ENCODE measurements around the gene SPDEF.

The SPDEF gene

GRCh38 chr6:34597605-34598353 lies 41.6 kb upstream of the SPDEF start:
- no peak for DNase-seq (ENCODE audit: low spot score)
- H3K4me3 ChIP-seq, result no peak overlapping the region
- TF ChIP-seq, protein P1, sequence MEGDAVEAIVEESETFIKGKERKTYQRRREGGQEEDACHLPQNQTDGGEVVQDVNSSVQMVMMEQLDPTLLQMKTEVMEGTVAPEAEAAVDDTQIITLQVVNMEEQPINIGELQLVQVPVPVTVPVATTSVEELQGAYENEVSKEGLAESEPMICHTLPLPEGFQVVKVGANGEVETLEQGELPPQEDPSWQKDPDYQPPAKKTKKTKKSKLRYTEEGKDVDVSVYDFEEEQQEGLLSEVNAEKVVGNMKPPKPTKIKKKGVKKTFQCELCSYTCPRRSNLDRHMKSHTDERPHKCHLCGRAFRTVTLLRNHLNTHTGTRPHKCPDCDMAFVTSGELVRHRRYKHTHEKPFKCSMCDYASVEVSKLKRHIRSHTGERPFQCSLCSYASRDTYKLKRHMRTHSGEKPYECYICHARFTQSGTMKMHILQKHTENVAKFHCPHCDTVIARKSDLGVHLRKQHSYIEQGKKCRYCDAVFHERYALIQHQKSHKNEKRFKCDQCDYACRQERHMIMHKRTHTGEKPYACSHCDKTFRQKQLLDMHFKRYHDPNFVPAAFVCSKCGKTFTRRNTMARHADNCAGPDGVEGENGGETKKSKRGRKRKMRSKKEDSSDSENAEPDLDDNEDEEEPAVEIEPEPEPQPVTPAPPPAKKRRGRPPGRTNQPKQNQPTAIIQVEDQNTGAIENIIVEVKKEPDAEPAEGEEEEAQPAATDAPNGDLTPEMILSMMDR (IDR thresholded peaks at IDR 0.05), result no peak
- H3K27ac ChIP-seq, result peak overlapping the region; percentile 4 to 35

GRCh38 chr6:34596798-34597197 lies 40.7 kb upstream of the SPDEF start:
- H3K27ac ChIP-seq, result no peak overlapping the region
- no peak for DNase-seq (ENCODE audit: low spot score)
- H3K4me3 ChIP-seq, result no peak overlapping the region
- TF ChIP-seq, protein P1 (IDR thresholded peaks at IDR 0.05), result no peak

- H3K4me3 ChIP-seq, result no peak overlapping the region
- TF ChIP-seq, protein P1 (IDR thresholded peaks at IDR 0.05), result no peak
- no peak for DNase-seq (ENCODE audit: low spot score)
- no peak overlapping the region for H3K27ac ChIP-seq
Observed at GRCh38 chr6:34595332-34596184, 39.4 kb upstream of the SPDEF start.

DNA sequence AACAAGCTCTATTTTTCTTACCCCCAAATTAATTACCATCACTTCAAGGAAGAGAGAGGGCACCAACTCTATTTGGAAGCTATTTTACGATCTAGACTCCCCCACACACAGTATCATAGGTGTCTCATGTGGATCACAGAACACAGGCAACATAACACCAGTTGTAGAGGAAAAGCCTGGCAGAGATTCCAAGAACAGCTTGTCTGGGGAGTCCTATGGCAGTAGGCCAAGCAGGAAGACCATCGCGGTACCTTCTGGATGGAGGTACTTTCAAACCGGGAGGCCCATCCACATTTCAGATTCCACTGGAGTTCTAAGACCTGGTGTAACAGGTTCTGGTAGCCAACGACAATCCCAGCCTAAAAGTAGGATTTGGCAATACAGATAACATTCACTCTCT lies 37.6 kb upstream of the SPDEF start:
- DNase-seq (ENCODE audit: low spot score), result no peak
- Histone ChIP-seq H3K4me3 (no peak overlapping the region), H3K27ac (no peak overlapping the region)
- TF ChIP-seq, protein P1 (IDR thresholded peaks at IDR 0.05), result no peak

DNA sequence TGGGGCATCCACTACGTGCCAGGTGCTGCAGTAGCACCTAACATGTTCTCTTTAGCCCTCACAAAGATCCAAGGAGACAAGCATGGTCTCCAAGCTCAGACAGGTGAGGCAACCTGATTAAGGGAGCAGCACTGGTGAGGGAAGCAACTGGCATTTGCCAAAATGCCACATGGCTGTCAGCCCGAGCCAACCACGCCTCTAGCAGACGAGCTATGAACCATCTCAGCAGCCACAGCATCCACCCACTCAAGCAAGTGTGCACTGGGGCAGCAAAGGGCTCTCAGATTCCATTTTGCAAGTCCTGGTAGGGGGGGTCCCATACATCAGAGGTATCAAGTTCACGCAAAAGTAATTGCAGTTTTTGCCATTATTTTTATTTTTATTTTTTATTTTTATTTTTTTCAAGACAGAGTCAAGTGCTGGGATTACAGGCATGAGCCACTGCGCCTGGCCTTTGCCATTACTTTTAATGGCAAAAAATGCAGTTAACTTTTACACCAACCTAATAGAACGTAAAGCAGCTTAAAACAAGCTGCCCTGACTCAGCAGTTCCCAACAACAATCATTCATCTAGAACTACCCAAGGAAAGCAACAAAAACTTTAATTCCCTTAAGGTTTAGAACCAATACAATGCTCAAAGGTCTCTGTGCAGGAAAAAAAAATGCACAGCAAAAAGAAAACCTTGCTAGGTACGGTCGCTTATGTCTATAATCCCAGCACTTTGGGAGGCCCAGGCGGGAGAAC lies 36.3 kb upstream of the SPDEF start:
- Histone ChIP-seq H3K27ac (no peak overlapping the region), H3K4me3 (no peak overlapping the region)
- DNase-seq (ENCODE audit: low spot score), result no peak
- TF ChIP-seq, protein P1 (IDR thresholded peaks at IDR 0.05), result no peak

- TF ChIP-seq, protein P1 (IDR thresholded peaks at IDR 0.05), result no peak
- H3K4me3 ChIP-seq, result no peak overlapping the region
- no peak overlapping the region for H3K27ac ChIP-seq
- no peak for DNase-seq (ENCODE audit: low spot score)
Observed at GRCh38 chr6:34589691-34590090, 33.6 kb upstream of the SPDEF start.
